22Rv1 (cell line): ENCODE results near the gene OR10A6.

Experiments
- CTCF ChIP-seq: fragments of 450-650 bp; IDR thresholded peaks from 2 replicates; pipeline ENCODE4 v1.5.1; 2017; ENCODE audit warnings: mild to moderate bottlenecking
- ZFX ChIP-seq: fragments of 450-650 bp; IDR thresholded peaks from 2 replicates; pipeline ENCODE4 v1.6.1; 2017; ENCODE audit warnings: antibody characterized with exemption, borderline replicate concordance

GRCh38 chr11:7905961-7906429, 25.1 kb downstream of the OR10A6 start:
- TF ChIP-seq CTCF: no peak
- TF ChIP-seq ZFX: no peak
